ENCODE data around the gene PMF1. TPM values are rescaled to one million over a fixed set of nuclear protein-coding genes. Genes with fewer than 3 reads are reported as not detected.

The PMF1 gene
- total RNA-seq, 1 experiment from 2014 or later: 96.6 TPM

GRCh38 chr1:156258859-156259258 is 46.1 kb downstream of the PMF1 start:
- no peaks in the 10 kb centered on the region for H3K9me3 ChIP-seq (ENCODE audit: low read depth, low read length, poor library complexity, severe bottlenecking)
- no peaks in the 10 kb centered on the region for H3K27me3 ChIP-seq (replicated peaks; ENCODE audit: insufficient read depth, low read depth, low read length, poor library complexity)
- no peak for DNase-seq (ENCODE audit: low spot score)
- CTCF ChIA-PET: no interaction called here
- intact Hi-C loops (cut with micrococcal nuclease; ENCODE audit: unreplicated experiment): no loop called here
- TF ChIP-seq EZH2 (IDR thresholded peaks at IDR 0.05; ENCODE audit: borderline replicate concordance, low read depth, low read length, poor library complexity, severe bottlenecking): no peak
- no peak for TF ChIP-seq CTCF (conservative IDR thresholded peaks at IDR 0.05; ENCODE audit: low read depth, low read length)
- POLR2A ChIA-PET (ENCODE audit: low non-redundant PET): no interaction called here
- H3K36me3 ChIP-seq (ENCODE audit: insufficient read depth, low read length, poor library complexity, severe bottlenecking): peaks cover 76% of the 10 kb centered on the region
- H3K4me1 ChIP-seq (ENCODE audit: insufficient read depth, low read length, poor library complexity, severe bottlenecking): no peaks in the 10 kb centered on the region
- no peak overlapping the region for H3K4me3 ChIP-seq (ENCODE audit: low read depth, low read length, poor library complexity, severe bottlenecking)
- no peak overlapping the region for H3K27ac ChIP-seq (ENCODE audit: low read depth, low read length, poor library complexity, severe bottlenecking)
- BruUV-seq (replicated peaks): no TSS peak

GRCh38 chr1:156259805-156260204 is 47.0 kb downstream of the PMF1 start:
- ChIA-PET POLR2A (ENCODE audit: low non-redundant PET) (no interaction called here), CTCF (no interaction called here)
- no peaks in the 10 kb centered on the region for H3K4me1 ChIP-seq (ENCODE audit: insufficient read depth, low read length, poor library complexity, severe bottlenecking)
- intact Hi-C loops (cut with micrococcal nuclease; ENCODE audit: unreplicated experiment): no loop called here
- H3K4me3 ChIP-seq (ENCODE audit: low read depth, low read length, poor library complexity, severe bottlenecking): no peak overlapping the region
- H3K9me3 ChIP-seq (ENCODE audit: low read depth, low read length, poor library complexity, severe bottlenecking): no peaks in the 10 kb centered on the region
- no peak for DNase-seq (ENCODE audit: low spot score)
- H3K27me3 ChIP-seq (replicated peaks; ENCODE audit: insufficient read depth, low read depth, low read length, poor library complexity): no peaks in the 10 kb centered on the region
- TF ChIP-seq EZH2 (IDR thresholded peaks at IDR 0.05; ENCODE audit: borderline replicate concordance, low read depth, low read length, poor library complexity, severe bottlenecking) (no peak), CTCF (conservative IDR thresholded peaks at IDR 0.05; ENCODE audit: low read depth, low read length) (0 out of 2 replicates have a peak, but pooled peaks have one; percentile 11)
- BruUV-seq (replicated peaks): no TSS peak
- H3K36me3 ChIP-seq (ENCODE audit: insufficient read depth, low read length, poor library complexity, severe bottlenecking): peaks cover 82% of the 10 kb centered on the region
- no peak overlapping the region for H3K27ac ChIP-seq (ENCODE audit: low read depth, low read length, poor library complexity, severe bottlenecking)

GRCh38 chr1:156260896-156261295 is 48.1 kb downstream of the PMF1 start:
- Histone ChIP-seq H3K9me3 (ENCODE audit: low read depth, low read length, poor library complexity, severe bottlenecking) (no peaks in the 10 kb centered on the region), H3K36me3 (ENCODE audit: insufficient read depth, low read length, poor library complexity, severe bottlenecking) (peaks cover 91% of the 10 kb centered on the region), H3K4me1 (ENCODE audit: insufficient read depth, low read length, poor library complexity, severe bottlenecking) (no peaks in the 10 kb centered on the region), H3K27ac (ENCODE audit: low read depth, low read length, poor library complexity, severe bottlenecking) (no peak overlapping the region), H3K27me3 (replicated peaks; ENCODE audit: insufficient read depth, low read depth, low read length, poor library complexity) (no peaks in the 10 kb centered on the region), H3K4me3 (ENCODE audit: low read depth, low read length, poor library complexity, severe bottlenecking) (no peak overlapping the region)
- POLR2A ChIA-PET (ENCODE audit: low non-redundant PET): no interaction called here
- TF ChIP-seq CTCF (conservative IDR thresholded peaks at IDR 0.05; ENCODE audit: low read depth, low read length) (no peak), EZH2 (IDR thresholded peaks at IDR 0.05; ENCODE audit: borderline replicate concordance, low read depth, low read length, poor library complexity, severe bottlenecking) (no peak)
- no TSS peak for BruUV-seq (replicated peaks)
- no peak for DNase-seq (ENCODE audit: low spot score)
- CTCF ChIA-PET: no interaction called here
- intact Hi-C loops (cut with micrococcal nuclease; ENCODE audit: unreplicated experiment): no loop called here

Measured in A673 (cell line).